K562 (cell line): ENCODE data around the gene ZRANB1.

Source experiments
- ARID3B ChIP-seq: fragments of 250-450 bp; sonication (Bioruptor Pico); IDR thresholded peaks from 2 replicates; pipeline ENCODE4 v1.4.0; 2020; ENCODE audit warnings: borderline replicate concordance
- CHD4 ChIP-seq: fragments of 200-600 bp; sonication (generic); IDR thresholded peaks from 3 replicates; pipeline ENCODE4 v1.6.1; 2012; ENCODE audit warnings: low read depth, mild to moderate bottlenecking, mixed read lengths, low read length, inconsistent platforms; ENCODE audit not compliant: insufficient read depth, insufficient replicate concordance, poor library complexity, severe bottlenecking
- CTCF ChIP-seq, 3 experiments: IDR thresholded peaks in 2 of 3; conservative IDR thresholded peaks in 1 of 3; 2 replicates each; pipeline ENCODE4 v1.5.1; 2011 to 2012; ENCODE audit warnings: low read length in 3 of 3, mild to moderate bottlenecking in 3 of 3, control low read depth in 2 of 3, improper control_type of control experiment in 1 of 3, inconsistent platforms in 1 of 3, low read depth in 1 of 3, mixed read lengths in 1 of 3, moderate library complexity in 1 of 3; ENCODE audit not compliant: insufficient read depth in 2 of 3
- ELF4 ChIP-seq: fragments of 450-650 bp; formaldehyde crosslinking; IDR thresholded peaks from 2 replicates; pipeline ENCODE4 v1.4.0; 2022; ENCODE audit warnings: missing genetic modification characterization
- EZH2 ChIP-seq: IDR thresholded peaks from 2 replicates; pipeline ENCODE4 v1.6.1; 2012; ENCODE audit warnings: low read depth, mild to moderate bottlenecking, inconsistent platforms, low read length, borderline replicate concordance
- MXI1 ChIP-seq: IDR thresholded peaks from 2 replicates; pipeline ENCODE4 v1.6.1; 2011; ENCODE audit warnings: low read depth, mild to moderate bottlenecking, improper control_type of control experiment, low read length
- RFX5 ChIP-seq: IDR thresholded peaks from 2 replicates; pipeline ENCODE4 v1.6.1; 2011; ENCODE audit warnings: low read depth, mild to moderate bottlenecking, improper control_type of control experiment, low read length
- SMC3 ChIP-seq: conservative IDR thresholded peaks from 2 replicates; pipeline ENCODE4 v1.6.1; 2011; ENCODE audit warnings: low read depth, low read length, improper control_type of control experiment; ENCODE audit not compliant: insufficient read depth
- ZBED1 ChIP-seq: IDR thresholded peaks from 2 replicates; pipeline ENCODE4 v1.6.1; 2014
- ZBTB40 ChIP-seq, 2 experiments: fragments of 450-650 bp in 1 of 2; sonication (generic) in 1 of 2; formaldehyde crosslinking in 1 of 2; IDR thresholded peaks; 2 replicates each; pipeline versions ENCODE4 v1.7.1 to v1.9.0; 2016 to 2022; ENCODE audit warnings: inconsistent platforms in 1 of 2, mild to moderate bottlenecking in 1 of 2, missing genetic modification reagents in 1 of 2
- ZNF274 ChIP-seq: IDR thresholded peaks from 2 replicates; pipeline ENCODE4 v1.6.1; 2011; ENCODE audit warnings: low read depth, mild to moderate bottlenecking, low read length, moderate library complexity, borderline replicate concordance
- TF ChIP-seq, protein P1 (sequence below): IDR thresholded peaks from 2 replicates; pipeline ENCODE4 v1.6.1; 2011; ENCODE audit not compliant: insufficient read length; ENCODE audit errors: extremely low read depth

DNA sequence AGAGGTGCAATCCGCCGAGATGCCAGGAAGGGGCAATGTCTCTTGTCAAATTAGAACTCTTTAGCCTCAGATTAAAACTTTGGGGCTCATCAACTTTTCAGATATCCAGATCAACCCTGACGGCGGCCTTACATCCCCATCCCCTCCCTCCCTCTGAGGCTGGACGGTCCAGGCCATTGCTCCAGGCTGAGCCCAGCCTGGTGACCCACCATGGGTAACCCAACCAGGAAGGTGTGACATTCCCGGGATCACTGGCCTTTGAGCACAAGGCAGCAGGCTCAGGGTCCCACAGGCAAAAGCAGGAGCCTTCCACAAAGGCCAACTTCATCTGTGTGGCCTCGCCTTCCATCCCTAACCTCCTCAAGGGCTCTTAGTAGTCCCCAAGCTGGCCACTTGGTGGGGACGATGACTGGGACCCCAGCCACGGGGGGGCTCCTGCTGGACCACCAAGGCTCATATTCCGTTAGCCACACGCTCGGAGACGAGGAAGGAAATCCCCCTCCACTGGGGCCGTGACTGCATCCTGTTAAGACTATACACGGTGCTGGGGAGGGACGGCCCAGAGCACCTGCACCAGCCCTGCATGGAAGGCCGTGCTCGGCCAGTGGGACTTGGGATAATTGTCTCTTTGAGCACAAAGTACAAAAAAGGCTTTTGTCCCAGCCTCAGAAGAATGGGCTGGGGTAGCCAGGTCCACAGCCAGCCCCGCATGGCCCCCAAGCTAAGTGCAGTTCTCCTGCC is 62.8 kb downstream of the ZRANB1 start:
- TF ChIP-seq MXI1, result no peak
- TF ChIP-seq ZBTB40 (IDR thresholded peaks at IDR 0.05), result no peak
- no peak for TF ChIP-seq ZBTB40 (CRISPR knock-in tag; IDR thresholded peaks at IDR 0.05)
- no peak for TF ChIP-seq CHD4
- no peak for TF ChIP-seq SMC3
- TF ChIP-seq CTCF (IDR thresholded peaks at IDR 0.05 in 2 of 3, conservative IDR thresholded peaks at IDR 0.05 in 1 of 3; ENCODE audit: insufficient read depth in 2 of 3, low read depth in 1 of 3, low read length in 3 of 3), result no peak
- no peak for TF ChIP-seq EZH2
- TF ChIP-seq ZNF274, result no peak
- TF ChIP-seq ARID3B (CRISPR knock-in tag), result no peak
- no peak for TF ChIP-seq ZBED1
- TF ChIP-seq RFX5, result no peak
- no peak for TF ChIP-seq ELF4 (CRISPR knock-in tag)
- TF ChIP-seq, protein P1, sequence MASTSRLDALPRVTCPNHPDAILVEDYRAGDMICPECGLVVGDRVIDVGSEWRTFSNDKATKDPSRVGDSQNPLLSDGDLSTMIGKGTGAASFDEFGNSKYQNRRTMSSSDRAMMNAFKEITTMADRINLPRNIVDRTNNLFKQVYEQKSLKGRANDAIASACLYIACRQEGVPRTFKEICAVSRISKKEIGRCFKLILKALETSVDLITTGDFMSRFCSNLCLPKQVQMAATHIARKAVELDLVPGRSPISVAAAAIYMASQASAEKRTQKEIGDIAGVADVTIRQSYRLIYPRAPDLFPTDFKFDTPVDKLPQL, result no peak
